ENCODE measurements around the gene FAM50A. TPM values are rescaled to one million over a fixed set of nuclear protein-coding genes. Genes with fewer than 3 reads are reported as not detected.
A peak's percentile ranks its signal among the peaks of the same experiment; 100 is the strongest.

Gene FAM50A
- total and polyA plus RNA-seq, 3 donors from 2014 or later: 29.6 to 38.5 (median 38.4) TPM

DNA sequence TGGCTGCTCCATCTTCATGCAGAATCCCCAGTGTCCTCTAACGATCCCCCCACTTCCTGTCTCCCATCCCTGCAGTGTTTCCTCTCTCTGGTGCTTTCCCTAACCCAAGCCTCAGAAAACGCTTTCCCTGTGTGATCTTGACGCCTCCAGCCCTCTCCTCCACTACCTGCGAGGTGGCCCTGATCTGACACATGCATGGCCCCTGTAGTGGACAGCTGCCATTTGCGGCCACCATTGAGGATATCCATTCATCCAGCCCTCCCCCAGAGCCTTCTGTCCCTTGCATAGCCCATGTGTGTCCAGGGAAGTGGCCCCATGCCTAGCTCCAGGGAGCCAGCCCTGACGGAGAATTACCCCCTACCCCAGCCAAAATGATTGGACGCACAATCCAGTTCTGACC, 39.4 kb downstream of the FAM50A start:
- intact Hi-C loops (cut with DNase I; ENCODE audit: low total_unique reads): no loop called here
- 71% methylated on average over 7 of the region's 7 CpGs; no CpG with 5 or more reads in 1 of the 2 donors for WGBS, 2 donors
- Histone ChIP-seq H3K4me3 (no peak overlapping the region), H3K9me3 (no peaks in the 10 kb centered on the region), H3K4me1 (no peaks in the 10 kb centered on the region), H3K27me3 (no peaks in the 10 kb centered on the region), H3K27ac (no peak overlapping the region), H3K36me3 (ENCODE audit: low read depth, missing control alignments) (no peaks in the 10 kb centered on the region)
- no peak for DNase-seq
- no peak for TF ChIP-seq POLR2A (IDR thresholded peaks at IDR 0.05)
- TF ChIP-seq, protein P1, sequence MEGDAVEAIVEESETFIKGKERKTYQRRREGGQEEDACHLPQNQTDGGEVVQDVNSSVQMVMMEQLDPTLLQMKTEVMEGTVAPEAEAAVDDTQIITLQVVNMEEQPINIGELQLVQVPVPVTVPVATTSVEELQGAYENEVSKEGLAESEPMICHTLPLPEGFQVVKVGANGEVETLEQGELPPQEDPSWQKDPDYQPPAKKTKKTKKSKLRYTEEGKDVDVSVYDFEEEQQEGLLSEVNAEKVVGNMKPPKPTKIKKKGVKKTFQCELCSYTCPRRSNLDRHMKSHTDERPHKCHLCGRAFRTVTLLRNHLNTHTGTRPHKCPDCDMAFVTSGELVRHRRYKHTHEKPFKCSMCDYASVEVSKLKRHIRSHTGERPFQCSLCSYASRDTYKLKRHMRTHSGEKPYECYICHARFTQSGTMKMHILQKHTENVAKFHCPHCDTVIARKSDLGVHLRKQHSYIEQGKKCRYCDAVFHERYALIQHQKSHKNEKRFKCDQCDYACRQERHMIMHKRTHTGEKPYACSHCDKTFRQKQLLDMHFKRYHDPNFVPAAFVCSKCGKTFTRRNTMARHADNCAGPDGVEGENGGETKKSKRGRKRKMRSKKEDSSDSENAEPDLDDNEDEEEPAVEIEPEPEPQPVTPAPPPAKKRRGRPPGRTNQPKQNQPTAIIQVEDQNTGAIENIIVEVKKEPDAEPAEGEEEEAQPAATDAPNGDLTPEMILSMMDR (IDR thresholded peaks at IDR 0.05): no peak

DNA sequence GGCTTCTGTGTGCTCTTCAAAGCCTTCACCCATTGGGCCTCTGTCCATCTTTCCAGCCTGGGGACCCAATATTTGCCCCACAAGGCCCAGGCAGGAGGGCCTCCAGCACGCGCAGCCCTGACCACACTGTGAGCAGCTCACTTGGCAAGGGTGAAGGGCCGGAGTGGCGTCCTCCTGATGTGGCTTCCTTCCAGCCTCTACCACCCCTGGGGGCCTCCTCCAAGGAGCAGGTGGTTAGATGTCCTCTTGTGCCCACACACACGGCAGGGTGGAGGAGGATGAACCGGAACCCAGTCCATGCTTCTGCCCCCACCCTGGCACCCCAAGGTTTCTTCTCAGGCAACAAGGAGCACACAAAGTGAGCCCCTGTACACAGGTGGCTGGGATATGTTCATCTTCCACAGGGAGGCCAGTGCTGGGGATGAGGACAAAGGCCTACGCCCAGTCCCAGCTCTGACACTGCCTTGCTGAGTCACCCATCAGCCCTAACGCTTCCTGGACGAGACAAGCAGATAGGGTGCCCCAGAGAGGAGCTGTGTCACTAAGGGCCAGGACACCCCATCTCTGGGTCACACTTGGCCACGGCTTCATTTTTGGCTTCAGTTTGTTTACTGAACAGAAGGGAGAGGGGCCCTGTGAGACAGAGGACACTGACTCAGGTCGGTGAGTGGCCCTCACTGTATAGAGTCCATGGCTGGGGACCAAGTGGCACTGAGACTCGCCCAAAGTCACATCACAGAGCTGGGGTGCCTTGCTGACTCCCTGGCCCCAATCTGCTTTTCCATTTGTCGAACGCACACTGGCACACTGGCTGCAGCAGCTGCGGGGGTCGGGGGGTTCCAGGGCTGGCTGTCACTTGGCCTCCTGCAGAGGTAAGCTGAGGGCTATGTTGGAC, 40.6 kb downstream of the FAM50A start:
- WGBS, 2 donors: 87% methylated on average over 10 of the region's 16 CpGs; no CpG with 5 or more reads in 1 of the 2 donors
- no peak for DNase-seq
- H3K4me1 ChIP-seq: peaks cover 5% of the 10 kb centered on the region
- intact Hi-C loops (cut with DNase I; ENCODE audit: low total_unique reads): no loop called here
- no peak overlapping the region for H3K27ac ChIP-seq
- no peaks in the 10 kb centered on the region for H3K9me3 ChIP-seq
- no peaks in the 10 kb centered on the region for H3K27me3 ChIP-seq
- H3K36me3 ChIP-seq (ENCODE audit: low read depth, missing control alignments): no peaks in the 10 kb centered on the region
- H3K4me3 ChIP-seq: no peak overlapping the region
- TF ChIP-seq, protein P1 (IDR thresholded peaks at IDR 0.05): no peak
- TF ChIP-seq POLR2A (IDR thresholded peaks at IDR 0.05): no peak

GRCh38 chrX:154485150-154486051, 41.5 kb downstream of the FAM50A start:
- 55% methylated on average over 26 of the region's 35 CpGs; no CpG with 5 or more reads in 1 of the 2 donors for WGBS, 2 donors
- Histone ChIP-seq H3K4me1 (peaks cover 7% of the 10 kb centered on the region), H3K4me3 (peak overlapping the region; percentile 44 to 53), H3K9me3 (no peaks in the 10 kb centered on the region), H3K36me3 (ENCODE audit: low read depth, missing control alignments) (no peaks in the 10 kb centered on the region), H3K27ac (peak overlapping the region in 1 of 2 donors; percentile 72), H3K27me3 (no peaks in the 10 kb centered on the region)
- DNase-seq: no peak
- no peak for TF ChIP-seq POLR2A (IDR thresholded peaks at IDR 0.05)
- intact Hi-C loops (cut with DNase I; ENCODE audit: low total_unique reads): no loop called here

DNA sequence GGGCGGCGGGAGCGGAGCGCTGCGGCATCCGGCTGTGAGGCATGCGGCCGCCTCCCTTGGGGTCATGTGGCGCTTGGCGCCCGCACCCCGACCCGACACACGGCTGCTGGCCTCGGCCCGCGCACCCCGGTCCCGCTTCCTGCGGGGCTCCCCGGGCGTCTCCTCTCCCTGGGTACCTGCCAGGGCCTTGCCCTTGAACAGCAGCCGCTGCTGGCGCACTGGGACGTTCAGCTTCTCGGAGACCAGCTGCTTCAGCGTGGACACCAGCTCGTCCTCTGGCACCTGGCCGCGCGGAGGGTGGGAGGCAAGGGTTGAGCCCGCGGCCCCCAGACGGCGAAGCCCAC, 42.1 kb downstream of the FAM50A start:
- DNase-seq: peak; percentile 60
- H3K9me3 ChIP-seq: no peaks in the 10 kb centered on the region
- intact Hi-C loops (cut with DNase I; ENCODE audit: low total_unique reads): no loop called here
- peak overlapping the region in 1 of 2 donors; percentile 72 for H3K27ac ChIP-seq
- peak overlapping the region; percentile 44 to 53 for H3K4me3 ChIP-seq
- no peaks in the 10 kb centered on the region for H3K27me3 ChIP-seq
- 1% methylated on average over 23 of the region's 35 CpGs; no CpG with 5 or more reads in 1 of the 2 donors for WGBS, 2 donors
- peaks cover 7% of the 10 kb centered on the region for H3K4me1 ChIP-seq
- TF ChIP-seq, protein P1 (IDR thresholded peaks at IDR 0.05): no peak
- TF ChIP-seq POLR2A (IDR thresholded peaks at IDR 0.05): no peak
- no peaks in the 10 kb centered on the region for H3K36me3 ChIP-seq (ENCODE audit: low read depth, missing control alignments)
